ENCODE data around the gene PCBP3. TPM values are rescaled to one million over a fixed set of nuclear protein-coding genes. Genes with fewer than 3 reads are reported as not detected.

PCBP3 gene
- total RNA-seq, 1 donor from 2014 or later = not detected

DNA sequence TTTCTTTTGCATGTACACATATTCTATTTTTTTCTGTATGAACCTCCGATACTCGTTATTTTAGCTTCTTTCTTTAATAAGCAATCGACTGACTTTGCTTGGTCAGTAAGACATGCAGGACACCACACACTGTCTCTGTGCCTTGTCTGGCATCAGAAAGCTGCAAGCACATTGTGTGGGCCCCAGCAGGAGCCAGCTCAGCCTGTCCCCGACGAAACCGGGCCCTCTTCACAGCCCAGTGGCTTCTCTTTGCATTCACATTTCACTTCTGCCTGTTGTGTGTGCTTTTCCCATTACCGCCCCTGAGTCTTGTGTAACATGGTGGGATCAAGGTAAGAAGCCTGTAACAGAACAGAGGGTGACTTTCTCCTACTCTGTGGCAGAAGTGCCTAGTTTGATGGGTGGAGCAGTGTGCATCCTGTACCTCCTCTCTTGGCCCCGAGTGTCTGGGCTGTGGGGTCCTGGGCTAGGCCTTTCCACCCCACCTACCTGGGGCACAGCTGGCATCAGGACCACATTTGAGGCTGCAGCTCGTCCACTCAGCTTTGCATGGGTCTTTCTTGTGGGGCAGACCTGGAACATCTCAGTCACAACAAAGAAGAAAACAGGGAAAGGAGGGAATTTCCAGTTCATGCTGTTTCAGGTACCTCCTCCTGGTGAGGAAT lies 219.2 kb downstream of the PCBP3 start:
- no peak for DNase-seq
- no peak overlapping the region for H3K4me3 Mint-ChIP-seq
- intact Hi-C loops (cut with micrococcal nuclease) = no loop called here
- no peak overlapping the region for H3K27ac Mint-ChIP-seq
- ATAC-seq (ENCODE audit: low read depth) = no peak
- peaks cover 5% of the 10 kb centered on the region for H3K4me1 Mint-ChIP-seq
- no peaks in the 10 kb centered on the region for H3K27me3 Mint-ChIP-seq
- H3K36me3 Mint-ChIP-seq (ENCODE audit: low read depth) = no peaks in the 10 kb centered on the region
- no peaks in the 10 kb centered on the region for H3K9me3 Mint-ChIP-seq
- TF ChIP-seq, protein P1, sequence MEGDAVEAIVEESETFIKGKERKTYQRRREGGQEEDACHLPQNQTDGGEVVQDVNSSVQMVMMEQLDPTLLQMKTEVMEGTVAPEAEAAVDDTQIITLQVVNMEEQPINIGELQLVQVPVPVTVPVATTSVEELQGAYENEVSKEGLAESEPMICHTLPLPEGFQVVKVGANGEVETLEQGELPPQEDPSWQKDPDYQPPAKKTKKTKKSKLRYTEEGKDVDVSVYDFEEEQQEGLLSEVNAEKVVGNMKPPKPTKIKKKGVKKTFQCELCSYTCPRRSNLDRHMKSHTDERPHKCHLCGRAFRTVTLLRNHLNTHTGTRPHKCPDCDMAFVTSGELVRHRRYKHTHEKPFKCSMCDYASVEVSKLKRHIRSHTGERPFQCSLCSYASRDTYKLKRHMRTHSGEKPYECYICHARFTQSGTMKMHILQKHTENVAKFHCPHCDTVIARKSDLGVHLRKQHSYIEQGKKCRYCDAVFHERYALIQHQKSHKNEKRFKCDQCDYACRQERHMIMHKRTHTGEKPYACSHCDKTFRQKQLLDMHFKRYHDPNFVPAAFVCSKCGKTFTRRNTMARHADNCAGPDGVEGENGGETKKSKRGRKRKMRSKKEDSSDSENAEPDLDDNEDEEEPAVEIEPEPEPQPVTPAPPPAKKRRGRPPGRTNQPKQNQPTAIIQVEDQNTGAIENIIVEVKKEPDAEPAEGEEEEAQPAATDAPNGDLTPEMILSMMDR (IDR thresholded peaks at IDR 0.05) = no peak
- ChIA-PET CTCF (no interaction called here), POLR2A (no interaction called here)

GRCh38 chr21:45863267-45863666 lies 219.7 kb downstream of the PCBP3 start:
- no peaks in the 10 kb centered on the region for H3K36me3 Mint-ChIP-seq (ENCODE audit: low read depth)
- peaks cover 5% of the 10 kb centered on the region for H3K4me1 Mint-ChIP-seq
- H3K27me3 Mint-ChIP-seq = no peaks in the 10 kb centered on the region
- H3K9me3 Mint-ChIP-seq = no peaks in the 10 kb centered on the region
- no peak overlapping the region for H3K4me3 Mint-ChIP-seq
- TF ChIP-seq, protein P1 (IDR thresholded peaks at IDR 0.05) = no peak
- ChIA-PET POLR2A (no interaction called here), CTCF (no interaction called here)
- H3K27ac Mint-ChIP-seq = no peak overlapping the region
- intact Hi-C loops (cut with micrococcal nuclease) = no loop called here
- DNase-seq = no peak
- no peak for ATAC-seq (ENCODE audit: low read depth)

GRCh38 chr21:45863751-45864150 lies 220.2 kb downstream of the PCBP3 start:
- CTCF ChIA-PET = no interaction called here
- DNase-seq (no peak), ATAC-seq (ENCODE audit: low read depth) (no peak)
- Mint-ChIP-seq H3K27me3 (no peaks in the 10 kb centered on the region), H3K4me3 (no peak overlapping the region), H3K27ac (no peak overlapping the region), H3K9me3 (no peaks in the 10 kb centered on the region), H3K36me3 (ENCODE audit: low read depth) (no peaks in the 10 kb centered on the region), H3K4me1 (peaks cover 5% of the 10 kb centered on the region)
- TF ChIP-seq, protein P1 (IDR thresholded peaks at IDR 0.05) = no peak
- POLR2A ChIA-PET = no interaction called here
- intact Hi-C loops (cut with micrococcal nuclease) = no loop called here

- intact Hi-C loops (cut with micrococcal nuclease) = no loop called here
- POLR2A ChIA-PET = no interaction called here
- TF ChIP-seq, protein P1 (IDR thresholded peaks at IDR 0.05) = no peak
- no peak for DNase-seq
- H3K36me3 Mint-ChIP-seq (ENCODE audit: low read depth) = no peaks in the 10 kb centered on the region
- H3K27ac Mint-ChIP-seq = no peak overlapping the region
- H3K4me3 Mint-ChIP-seq = no peak overlapping the region
- CTCF ChIA-PET = no interaction called here
- no peaks in the 10 kb centered on the region for H3K9me3 Mint-ChIP-seq
- peaks cover 5% of the 10 kb centered on the region for H3K4me1 Mint-ChIP-seq
- ATAC-seq (ENCODE audit: low read depth) = no peak
- H3K27me3 Mint-ChIP-seq = no peaks in the 10 kb centered on the region
Observed at GRCh38 chr21:45864436-45864835, 220.9 kb downstream of the PCBP3 start.

DNA sequence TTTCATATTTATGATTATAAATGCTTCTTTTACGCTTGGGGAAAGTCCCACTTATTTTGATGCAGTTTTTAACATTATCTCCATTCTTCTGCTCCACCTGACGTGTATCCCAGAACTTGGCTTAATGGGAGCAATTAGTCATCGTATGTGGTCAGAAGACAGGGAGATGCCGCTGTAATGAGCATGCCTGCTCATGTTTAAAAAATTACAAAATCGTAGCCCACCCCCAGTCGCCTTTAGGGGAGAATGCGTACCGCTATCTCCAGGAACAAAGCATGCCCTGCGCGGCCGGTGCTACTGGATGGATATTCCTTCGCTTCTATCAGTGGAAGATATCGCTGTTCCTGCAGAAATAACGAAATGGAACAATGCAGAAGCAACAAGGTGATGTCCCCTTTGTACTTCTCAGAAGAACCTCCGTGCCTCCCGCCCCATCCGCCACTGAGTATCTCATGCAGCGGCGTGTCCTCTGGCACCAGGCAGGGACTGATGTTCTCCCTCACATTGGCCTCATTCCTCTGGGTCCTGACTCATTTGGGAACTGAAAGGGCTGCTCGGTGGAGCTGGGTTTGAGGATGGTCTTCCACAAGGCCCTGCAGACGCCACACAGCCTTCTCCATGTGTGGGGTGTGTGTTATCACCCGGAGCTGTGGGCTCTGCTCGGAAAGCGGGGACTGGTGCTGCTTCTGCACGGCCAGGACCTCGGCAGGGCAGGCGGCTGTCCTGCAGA lies 221.7 kb downstream of the PCBP3 start:
- peaks cover 5% of the 10 kb centered on the region for H3K4me1 Mint-ChIP-seq
- no peaks in the 10 kb centered on the region for H3K36me3 Mint-ChIP-seq (ENCODE audit: low read depth)
- ATAC-seq (ENCODE audit: low read depth) = no peak
- H3K27ac Mint-ChIP-seq = no peak overlapping the region
- H3K27me3 Mint-ChIP-seq = no peaks in the 10 kb centered on the region
- DNase-seq = no peak
- ChIA-PET POLR2A (no interaction called here), CTCF (no interaction called here)
- H3K9me3 Mint-ChIP-seq = no peaks in the 10 kb centered on the region
- TF ChIP-seq, protein P1 (IDR thresholded peaks at IDR 0.05) = no peak
- intact Hi-C loops (cut with micrococcal nuclease) = no loop called here
- no peak overlapping the region for H3K4me3 Mint-ChIP-seq
